Measurements from ENCODE around the gene MFAP3.

DNA sequence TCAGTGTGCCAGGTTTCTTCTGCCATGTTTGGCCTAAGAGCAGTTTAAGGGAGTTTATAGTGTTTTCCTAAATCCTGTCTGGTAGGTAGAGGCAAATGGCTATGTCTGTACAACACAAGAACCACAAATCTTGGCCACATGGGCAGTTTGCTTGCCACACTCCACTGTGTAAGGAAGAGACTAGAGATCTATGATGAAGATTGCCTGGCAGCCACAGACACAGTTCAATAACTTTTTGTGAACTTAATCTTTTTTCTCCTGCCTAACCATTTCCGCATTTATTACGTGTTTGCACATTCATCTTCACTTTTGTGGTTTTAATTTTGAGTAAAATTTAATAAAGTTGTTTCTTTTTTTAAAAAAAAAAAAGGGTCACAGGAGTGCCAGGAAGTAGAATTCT lies 5.8 kb downstream of the MFAP3 start:
- TF ChIP-seq, protein P1, sequence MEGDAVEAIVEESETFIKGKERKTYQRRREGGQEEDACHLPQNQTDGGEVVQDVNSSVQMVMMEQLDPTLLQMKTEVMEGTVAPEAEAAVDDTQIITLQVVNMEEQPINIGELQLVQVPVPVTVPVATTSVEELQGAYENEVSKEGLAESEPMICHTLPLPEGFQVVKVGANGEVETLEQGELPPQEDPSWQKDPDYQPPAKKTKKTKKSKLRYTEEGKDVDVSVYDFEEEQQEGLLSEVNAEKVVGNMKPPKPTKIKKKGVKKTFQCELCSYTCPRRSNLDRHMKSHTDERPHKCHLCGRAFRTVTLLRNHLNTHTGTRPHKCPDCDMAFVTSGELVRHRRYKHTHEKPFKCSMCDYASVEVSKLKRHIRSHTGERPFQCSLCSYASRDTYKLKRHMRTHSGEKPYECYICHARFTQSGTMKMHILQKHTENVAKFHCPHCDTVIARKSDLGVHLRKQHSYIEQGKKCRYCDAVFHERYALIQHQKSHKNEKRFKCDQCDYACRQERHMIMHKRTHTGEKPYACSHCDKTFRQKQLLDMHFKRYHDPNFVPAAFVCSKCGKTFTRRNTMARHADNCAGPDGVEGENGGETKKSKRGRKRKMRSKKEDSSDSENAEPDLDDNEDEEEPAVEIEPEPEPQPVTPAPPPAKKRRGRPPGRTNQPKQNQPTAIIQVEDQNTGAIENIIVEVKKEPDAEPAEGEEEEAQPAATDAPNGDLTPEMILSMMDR (IDR thresholded peaks at IDR 0.05), result no peak
- TF ChIP-seq EZH2 (IDR thresholded peaks at IDR 0.05; ENCODE audit: borderline replicate concordance, insufficient read depth, low read depth, low read length, poor library complexity, severe bottlenecking), result no peak
